Raji (cell line): ENCODE results near the gene HMGN1.

Experiments used
- POLR2A ChIP-seq: IDR thresholded peaks from 2 replicates; pipeline ENCODE4 v1.6.1; 2011; ENCODE audit warnings: low read depth, low read length, control low read depth; ENCODE audit not compliant: insufficient read depth

Gene HMGN1

GRCh38 chr21:39347537-39347936 lies 1.4 kb downstream of the HMGN1 start:
- TF ChIP-seq POLR2A, result no peak

GRCh38 chr21:39346671-39347331 lies 2.1 kb downstream of the HMGN1 start:
- TF ChIP-seq POLR2A, result no peak

GRCh38 chr21:39346206-39346605 lies 2.7 kb downstream of the HMGN1 start:
- no peak for TF ChIP-seq POLR2A

- no peak for TF ChIP-seq POLR2A
Observed at GRCh38 chr21:39345440-39345839, 3.4 kb downstream of the HMGN1 start.

GRCh38 chr21:39344848-39345247 lies 4.0 kb downstream of the HMGN1 start:
- no peak for TF ChIP-seq POLR2A

GRCh38 chr21:39341249-39341923 lies 7.5 kb downstream of the HMGN1 start:
- TF ChIP-seq POLR2A, result no peak

GRCh38 chr21:39340687-39341086 lies 8.2 kb downstream of the HMGN1 start:
- no peak for TF ChIP-seq POLR2A

GRCh38 chr21:39339231-39339630 lies 9.7 kb downstream of the HMGN1 start:
- TF ChIP-seq POLR2A, result no peak

GRCh38 chr21:39336457-39337008 lies 12.4 kb downstream of the HMGN1 start:
- TF ChIP-seq POLR2A, result no peak

GRCh38 chr21:39334611-39335010 lies 14.3 kb downstream of the HMGN1 start:
- no peak for TF ChIP-seq POLR2A

- no peak for TF ChIP-seq POLR2A
Observed at GRCh38 chr21:39332175-39332574, 16.7 kb downstream of the HMGN1 start.

- no peak; the same call in 1 of the 2 replicates for TF ChIP-seq POLR2A
Observed at GRCh38 chr21:39330001-39330400, 18.9 kb downstream of the HMGN1 start.

GRCh38 chr21:39327727-39328126 lies 21.2 kb downstream of the HMGN1 start:
- TF ChIP-seq POLR2A, result no peak

GRCh38 chr21:39326607-39327307 lies 22.1 kb downstream of the HMGN1 start:
- no peak for TF ChIP-seq POLR2A

GRCh38 chr21:39325458-39325857 lies 23.4 kb downstream of the HMGN1 start:
- no peak for TF ChIP-seq POLR2A

GRCh38 chr21:39321424-39321823 lies 27.5 kb downstream of the HMGN1 start:
- no peak for TF ChIP-seq POLR2A
